T-helper 22 cell (primary cell): ENCODE results near the gene DHRS13.
"Not testable (repeated sequence)": the region's sequence is repeated elsewhere in the genome, so short reads cannot be mapped to it uniquely, and the experiment has no call there.

Experiments used
- DNase-seq: peaks from one replicate; pipeline ENCODE4 v3.0.0-alpha.2; 2020; ENCODE audit warnings: low read depth

DHRS13 gene

DNA sequence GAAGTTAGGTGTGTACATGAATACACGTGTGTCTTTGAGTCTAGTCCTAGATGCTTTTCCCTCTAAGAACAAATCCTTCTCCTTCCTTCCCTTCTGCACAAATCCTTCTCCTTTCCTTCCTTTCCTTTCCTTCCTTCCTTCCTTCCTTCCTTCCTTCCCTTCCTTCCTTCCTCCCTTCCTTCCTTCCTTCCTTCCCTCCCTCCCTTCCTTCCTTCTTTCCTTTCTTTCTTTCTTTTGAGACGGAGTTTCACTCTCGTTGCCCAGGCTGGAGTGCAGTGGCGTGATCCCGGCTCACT lies 615 bp upstream of the DHRS13 start:
- not testable (repeated sequence) for DNase-seq

DNA sequence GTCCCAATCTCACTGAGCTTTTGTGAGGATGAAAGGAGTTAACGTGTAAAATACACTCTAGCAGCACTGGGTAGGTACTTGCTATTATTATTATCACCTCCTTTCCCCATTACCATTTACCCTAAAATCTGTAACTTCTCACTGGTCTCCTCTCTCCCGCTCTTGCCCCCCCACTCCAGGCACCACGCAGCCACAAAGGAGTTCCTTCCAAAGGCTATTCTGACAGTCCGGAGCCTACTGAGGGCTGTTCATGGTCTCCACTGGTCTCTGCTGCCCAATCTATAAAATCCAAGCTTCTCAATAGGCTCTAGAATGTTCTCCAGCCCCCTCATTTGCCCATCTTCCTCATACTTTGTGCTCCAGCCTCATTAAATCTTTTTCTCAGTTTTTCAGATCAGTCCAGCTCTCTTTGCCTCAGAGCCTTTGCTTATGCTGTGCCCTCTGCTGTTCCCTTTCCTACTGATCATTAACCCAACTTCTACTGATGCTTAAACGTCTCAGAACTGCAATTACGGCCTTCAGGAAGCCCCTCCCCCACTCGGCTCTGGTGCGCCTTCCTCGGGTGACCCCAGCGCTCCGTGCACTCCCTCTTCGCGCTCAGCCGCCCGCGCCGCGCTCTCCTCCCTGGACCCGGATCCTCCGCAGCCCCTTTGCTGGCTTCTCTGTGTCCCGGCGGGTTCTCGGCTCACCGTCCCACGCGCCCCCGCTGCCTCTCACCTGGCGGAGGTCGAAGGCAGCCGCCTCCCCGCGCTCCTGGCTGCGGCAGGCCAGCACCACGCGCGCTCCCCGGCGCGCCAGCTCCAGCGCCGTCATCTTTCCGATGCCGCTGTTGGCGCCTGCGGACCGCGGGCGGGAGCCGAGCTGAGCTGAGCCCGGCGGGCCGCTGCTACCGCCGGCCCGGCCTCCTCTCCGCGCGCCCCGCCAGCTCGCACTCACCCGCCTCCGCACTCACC lies 737 bp downstream of the DHRS13 start:
- no peak for DNase-seq

DNA sequence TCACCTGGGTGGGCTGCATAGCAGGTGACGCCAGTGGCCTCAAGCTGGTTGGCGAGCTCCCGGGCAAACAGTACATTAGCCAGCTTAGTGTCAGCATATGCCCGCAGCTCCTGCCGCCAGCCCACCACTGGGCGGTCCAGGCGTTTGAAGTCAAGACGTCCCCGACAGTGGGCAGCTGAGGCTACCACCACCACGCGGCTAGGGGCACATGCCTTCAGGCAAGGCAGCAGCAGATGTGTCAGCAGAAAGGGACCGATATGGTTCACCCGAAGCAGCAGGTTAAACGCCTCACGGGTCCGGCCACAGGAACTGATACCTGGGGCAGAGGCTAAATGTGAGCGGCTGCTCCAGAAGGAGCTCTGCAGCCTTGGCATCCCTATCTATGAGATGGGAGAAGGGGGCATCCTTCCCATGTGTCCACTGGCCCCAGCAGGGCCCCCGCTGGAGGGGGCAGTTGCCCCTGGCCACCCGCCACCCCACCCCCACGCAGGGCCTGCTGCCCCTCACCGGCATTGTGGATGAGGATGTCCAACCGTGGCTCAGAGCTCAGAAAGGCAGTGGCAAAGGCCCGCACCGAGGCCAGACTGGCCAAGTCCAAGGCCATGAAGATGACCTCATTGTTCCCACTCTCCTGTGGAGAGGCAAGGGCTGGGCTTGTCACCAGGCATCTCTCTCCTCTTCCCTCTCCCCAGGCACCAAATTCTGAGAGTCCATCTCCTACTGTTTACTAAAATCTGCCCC lies 1.7 kb downstream of the DHRS13 start:
- no peak for DNase-seq

DNA sequence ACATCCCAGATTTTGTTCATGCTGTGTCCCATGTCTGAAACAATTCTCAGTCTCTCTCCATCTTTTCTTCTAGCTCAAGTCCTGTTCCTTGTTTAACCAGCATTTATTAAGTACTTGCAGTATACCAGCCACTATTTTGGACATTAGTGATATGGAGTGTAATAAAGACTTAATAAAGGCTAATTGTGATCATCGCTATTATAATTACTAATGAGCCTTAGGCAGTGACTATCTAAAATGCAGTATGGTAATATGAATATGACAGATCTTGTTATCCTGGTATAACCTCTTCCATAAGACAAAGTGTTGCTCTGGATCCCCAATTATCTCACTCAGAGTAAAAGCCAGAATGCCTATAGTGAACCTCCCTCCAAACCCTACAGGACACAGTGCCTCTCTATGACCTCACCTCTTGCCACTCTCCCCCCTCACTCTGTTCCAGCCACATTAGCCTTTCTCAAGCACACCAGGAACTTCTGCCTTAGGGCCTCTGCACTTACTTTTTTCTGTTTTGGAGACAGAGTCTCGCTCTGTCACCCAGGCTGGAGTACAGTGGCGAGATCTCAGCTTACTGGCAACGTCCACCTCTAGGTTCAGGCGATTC lies 3.6 kb downstream of the DHRS13 start:
- no peak for DNase-seq

DNA sequence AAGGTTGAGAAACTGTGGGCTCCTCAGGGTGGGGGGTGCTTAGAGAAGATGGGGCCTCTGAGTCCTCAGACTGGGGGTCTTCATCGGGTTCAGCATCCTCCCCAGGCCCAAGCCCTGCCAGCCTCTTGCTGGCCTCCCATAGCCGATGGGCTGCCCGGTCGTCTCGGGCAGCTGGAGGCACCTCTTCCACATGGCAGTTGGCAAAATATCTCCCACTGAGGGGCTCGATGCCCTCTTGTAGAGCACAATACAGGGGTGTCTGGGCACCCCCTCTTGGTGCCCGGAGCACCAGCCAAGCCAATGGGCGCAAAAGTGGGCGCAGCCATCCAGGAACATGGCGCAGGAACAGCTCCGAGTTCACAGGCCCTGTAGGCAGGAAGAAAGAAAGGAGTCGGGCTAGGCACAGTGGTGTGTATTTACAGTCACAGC lies 4.3 kb downstream of the DHRS13 start:
- DNase-seq: no peak

- peak; percentile 17 for DNase-seq
Measured at GRCh38 chr17:28897769-28898526, 4.9 kb downstream of the DHRS13 start.

DNA sequence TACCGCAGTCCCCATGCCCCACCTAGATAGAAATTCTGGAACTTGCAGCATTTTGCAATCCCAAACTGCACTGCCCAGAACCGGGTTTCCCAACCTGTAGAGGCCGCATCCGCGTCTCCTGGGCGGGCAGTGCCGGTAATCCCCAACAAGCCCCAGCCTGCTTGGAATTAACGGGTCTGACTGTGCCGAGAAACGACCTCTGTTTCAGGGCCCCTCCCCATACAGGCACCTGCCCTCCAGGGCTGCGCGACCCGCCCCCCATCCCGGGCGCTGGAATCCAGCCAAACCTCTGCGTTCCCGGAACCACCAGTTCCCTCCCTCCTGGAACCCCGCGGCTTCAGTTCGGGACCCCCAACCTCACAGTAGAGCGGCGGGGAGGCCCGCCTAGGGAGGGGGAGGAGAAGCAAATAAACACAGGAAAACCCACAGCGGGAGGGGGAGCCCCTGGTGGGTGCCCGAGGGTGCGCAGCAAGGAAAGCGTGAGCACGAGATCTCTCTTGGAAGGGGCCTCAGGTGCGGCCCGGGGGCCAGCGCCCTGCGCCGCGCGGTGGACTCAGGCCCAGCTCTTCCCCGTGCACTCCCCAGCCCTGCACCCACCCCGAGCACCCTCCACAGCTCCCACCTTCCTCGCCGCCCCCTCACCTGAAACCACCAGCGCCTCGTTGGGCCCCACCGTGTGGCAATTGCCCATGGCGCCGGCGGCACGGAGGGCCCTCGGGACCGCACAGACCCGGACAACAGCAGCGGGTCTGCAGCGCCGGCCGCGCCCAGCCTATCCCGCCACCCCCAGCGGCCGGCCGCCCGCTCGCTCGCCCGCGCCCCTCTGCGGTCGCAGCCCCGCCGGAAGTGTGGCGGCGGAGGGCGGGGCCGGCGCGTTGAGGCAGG lies 5.8 kb downstream of the DHRS13 start, which contains the start of gene FLOT2:
Gene FLOT2, minus strand, starts transcription at position 850 of the 885 bp plus-strand sequence. Its CDS starts 159 bp downstream, at position 691.
- DNase-seq: peak; percentile 53

GRCh38 chr17:28896491-28896883 lies 6.4 kb downstream of the DHRS13 start:
- no peak for DNase-seq

- no peak for DNase-seq
Measured at GRCh38 chr17:28895794-28896447, 7.0 kb downstream of the DHRS13 start.

DNA sequence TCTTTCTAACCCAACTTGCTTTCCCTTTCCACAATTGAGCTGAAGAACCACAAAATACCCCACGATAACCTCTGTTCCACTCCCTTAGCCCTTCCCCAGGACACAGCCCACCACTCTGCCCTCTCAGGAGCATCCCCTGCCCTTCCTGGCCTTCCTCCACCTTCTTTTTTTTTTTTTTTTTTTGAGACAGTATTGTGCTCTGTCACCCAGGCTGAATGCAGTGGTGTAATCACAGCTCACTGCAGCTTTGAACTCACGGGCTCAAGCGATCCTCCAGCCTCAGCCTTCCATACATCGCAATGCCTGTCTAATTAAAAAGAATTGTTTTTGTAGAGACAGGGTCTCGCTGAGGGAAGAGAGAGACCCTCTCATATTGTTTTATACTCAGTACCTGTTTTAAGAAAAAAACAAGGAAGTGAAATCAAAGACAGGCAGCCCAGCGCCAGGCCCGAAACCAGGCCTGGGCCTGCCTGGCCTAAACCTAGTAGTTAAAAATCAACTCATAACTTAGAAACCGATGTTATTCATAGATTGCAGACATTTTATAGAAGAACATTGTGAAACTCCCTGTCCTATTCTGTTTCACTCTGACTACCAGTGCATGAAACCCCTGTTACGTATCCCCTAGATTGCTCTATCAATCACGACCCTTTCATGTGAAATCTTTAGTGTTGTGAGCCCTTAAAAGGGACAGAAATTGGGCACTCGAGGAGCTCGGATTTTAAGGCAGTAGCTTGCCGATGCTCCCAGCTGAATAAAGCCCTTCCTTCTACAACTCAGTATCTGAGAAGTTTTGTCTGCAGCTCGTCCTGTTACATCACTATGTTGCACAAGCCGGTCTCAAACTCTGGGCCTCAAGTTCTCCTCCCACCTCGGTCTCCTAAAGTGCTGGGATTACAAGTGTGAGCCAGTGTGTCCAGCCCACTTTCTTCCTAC lies 9.4 kb downstream of the DHRS13 start:
- not testable (repeated sequence) for DNase-seq

GRCh38 chr17:28892024-28892423 lies 10.9 kb downstream of the DHRS13 start:
- no peak for DNase-seq

DNA sequence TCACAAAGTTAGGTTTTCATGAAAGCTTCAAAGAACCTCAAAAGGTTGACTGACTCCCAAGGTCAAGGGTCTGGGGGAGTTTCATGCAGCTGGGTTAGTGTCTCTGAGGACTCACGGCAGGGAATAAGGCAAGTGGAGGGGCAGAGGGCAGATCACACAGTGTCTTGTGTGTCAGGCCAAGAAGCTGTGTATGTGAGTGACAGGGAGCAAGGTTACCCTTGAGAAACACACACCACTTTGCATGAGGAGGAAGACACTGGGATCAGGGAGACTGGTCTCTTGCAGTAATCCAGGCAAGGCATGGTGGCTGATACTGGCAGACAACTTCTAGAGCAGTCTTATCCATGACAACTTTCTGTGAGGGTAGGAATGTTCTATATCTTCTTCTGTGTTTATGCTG lies 11.7 kb downstream of the DHRS13 start:
- no peak for DNase-seq

- no peak for DNase-seq
Measured at GRCh38 chr17:28889996-28890395, 12.9 kb downstream of the DHRS13 start.

GRCh38 chr17:28888832-28889231 lies 14.0 kb downstream of the DHRS13 start:
- DNase-seq: no peak

- DNase-seq: no peak
Measured at GRCh38 chr17:28887871-28888471, 14.9 kb downstream of the DHRS13 start.

DNA sequence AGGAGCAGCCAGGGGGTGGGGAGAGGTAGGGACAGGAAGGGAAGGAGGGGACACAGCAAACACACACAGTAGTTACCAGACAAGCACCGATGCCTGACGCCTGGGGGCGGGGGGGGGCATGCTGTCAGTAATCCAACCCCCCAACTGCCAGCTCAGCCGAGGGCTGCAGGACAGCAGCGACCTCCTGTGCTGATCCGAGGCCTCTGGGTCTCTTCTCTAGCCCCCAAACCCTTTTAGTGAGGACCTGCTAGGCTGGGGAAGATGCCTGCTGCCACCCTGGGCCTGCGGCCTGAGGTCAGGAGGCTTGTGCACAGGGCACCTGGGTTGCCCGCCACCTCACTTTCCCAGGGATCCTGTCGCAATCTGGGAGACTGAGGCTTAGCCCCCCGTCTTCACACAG lies 16.9 kb downstream of the DHRS13 start:
- DNase-seq: no peak

DNA sequence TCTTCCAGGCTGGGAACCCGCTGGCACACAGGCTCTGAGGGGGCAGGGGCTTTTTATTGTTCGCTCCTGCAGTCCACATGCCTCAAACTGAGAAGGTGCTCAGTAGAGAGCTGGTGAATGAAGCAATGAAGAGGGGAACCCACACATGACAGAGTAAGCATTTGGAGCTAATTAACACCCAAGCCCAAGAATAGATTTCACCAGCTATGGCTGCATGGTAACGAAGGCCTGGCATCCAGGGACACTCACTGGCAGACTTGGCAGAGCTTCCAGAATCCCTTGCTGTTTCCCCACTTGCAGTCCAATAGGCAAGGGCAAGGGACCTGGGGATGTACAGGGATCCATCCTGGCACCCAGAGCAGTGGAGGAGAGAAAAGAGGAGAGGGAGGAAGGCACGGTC lies 17.5 kb downstream of the DHRS13 start:
- DNase-seq: no peak

DNA sequence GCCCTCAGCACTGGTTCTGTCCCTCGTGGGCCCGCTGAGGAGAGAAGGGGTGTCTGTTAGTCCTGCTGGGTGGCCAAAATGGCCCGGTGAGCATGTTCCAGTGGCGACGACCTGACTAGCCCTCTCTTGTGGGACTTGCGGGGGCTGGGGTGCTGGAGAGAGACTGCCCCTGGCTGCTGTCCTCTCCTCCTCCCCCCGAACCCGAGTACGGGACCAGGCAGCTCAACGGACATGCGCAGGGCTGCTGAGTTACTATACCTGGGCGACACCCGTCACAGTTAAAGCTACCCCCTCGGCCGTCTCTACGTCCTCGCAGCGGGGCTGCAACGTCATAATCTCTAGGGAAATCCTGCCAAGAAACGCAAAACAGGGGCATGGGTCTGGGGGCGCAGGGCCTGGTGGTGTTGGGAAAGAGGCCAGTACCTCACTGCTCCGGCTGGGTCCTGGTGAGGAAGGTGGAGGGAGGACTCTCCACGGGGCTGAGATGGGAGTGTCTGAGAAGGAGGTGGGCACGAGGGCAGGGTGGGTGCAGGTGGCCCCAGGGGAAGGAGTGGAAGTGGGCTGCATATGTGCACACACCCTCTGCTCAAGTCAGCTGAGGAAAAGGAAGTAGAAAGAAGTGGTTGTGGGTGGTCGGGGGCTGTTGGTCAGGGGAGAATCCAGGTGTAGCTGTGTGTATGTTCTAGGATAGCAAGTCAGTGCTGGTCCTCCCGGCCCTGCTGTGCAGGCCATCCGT lies 18.7 kb downstream of the DHRS13 start:
- no peak for DNase-seq
